Kidney (tissue), 14 donors: ENCODE results near the gene RPS6KB2. TPM values are rescaled to one million over a fixed set of nuclear protein-coding genes. Genes with fewer than 3 reads are reported as not detected.

Source experiments
- DNase-seq, 5 donors: peaks; one replicate each; pipeline ENCODE4 v3.0.0-alpha.2; 2013 to 2020
- FAIRE-seq: peaks from 2 replicates; lab custom pipeline; 2012; peaks lifted over from hg19 to GRCh38; lab: Jason Lieb, UNC
- H3K27ac ChIP-seq, 2 donors: one replicate each; pipeline ENCODE4 v1.7.0; 2013; ENCODE audit warnings: low read depth in 2 of 2, low read length in 2 of 2, inconsistent platforms in 1 of 2
- H3K27me3 ChIP-seq: one replicate; pipeline ENCODE4 v1.7.1; 2013; ENCODE audit warnings: low read length, inconsistent platforms; ENCODE audit not compliant: control insufficient read depth, insufficient read depth
- H3K36me3 ChIP-seq, 3 donors: one replicate each; pipeline versions ENCODE4 v1.7.0 to v1.7.1; 2013; ENCODE audit warnings: low read length in 3 of 3, control low read depth in 1 of 3, inconsistent platforms in 1 of 3; ENCODE audit not compliant: insufficient read depth in 3 of 3, control insufficient read depth in 2 of 3
- H3K4me1 ChIP-seq, 3 donors: one replicate each; pipeline versions ENCODE4 v1.7.0 to v1.7.1; 2013; ENCODE audit warnings: low read length in 3 of 3, inconsistent platforms in 1 of 3, low read depth in 1 of 3; ENCODE audit not compliant: control insufficient read depth in 2 of 3, insufficient read depth in 2 of 3
- H3K4me3 ChIP-seq, 3 donors: one replicate each; pipeline versions ENCODE4 v1.7.0 to v1.8.1; 2013; ENCODE audit warnings: low read length in 3 of 3, control low read depth in 1 of 3, inconsistent platforms in 1 of 3
- H3K9ac ChIP-seq, 3 donors: one replicate each; pipeline versions ENCODE4 v1.7.0 to v1.7.1; 2013; ENCODE audit warnings: low read length in 3 of 3, control low read depth in 1 of 3, inconsistent platforms in 1 of 3
- H3K9me3 ChIP-seq, 3 donors: one replicate each; pipeline versions ENCODE4 v1.7.0 to v1.7.1; 2013; ENCODE audit warnings: low read length in 3 of 3, control low read depth in 1 of 3, inconsistent platforms in 1 of 3; ENCODE audit not compliant: control insufficient read depth in 2 of 3, insufficient read depth in 1 of 3
- CTCF ChIP-seq: IDR thresholded peaks from 3 replicates; pipeline ENCODE4 v1.5.1; 2012; ENCODE audit warnings: mild to moderate bottlenecking, moderate library complexity, borderline replicate concordance; ENCODE audit not compliant: insufficient read depth; ENCODE audit errors: extremely low read depth
- intact Hi-C: fragments of 100-400 bp; cut with DNase I; formaldehyde crosslinking; loops from one replicate; pipeline ENCODE4 v1.11.1; 2022
- polyA plus RNA-seq: library from polyadenylated mRNA; stranded (reverse); fragments of 350-450 nt; fragmentation: Illumina TruSeq; extraction: RNeasy Lipid Tissue Mini Kit (QIAGEN cat#74804); gene quantifications from one replicate; pipeline ENCODE4 v1.2.3, GENCODE V29; 2014; ENCODE audit warnings: low read depth, low replicate concordance; ENCODE audit not compliant: insufficient read depth
- total RNA-seq: library from RNA; stranded (reverse); fragmentation: NEBNext Ultra II Directional; extraction: Animal tissue kit (Norgen Biotek cat#: 25700); gene quantifications from one replicate; pipeline ENCODE4 v1.2.1, GENCODE V29; 2021
- donor health status: control.
- donor health status: control.
- donor health status: control.
- donor health status: control.
- donor health status: control.
- donor health status: DM: yes; HTN: yes; CAD: no.
- donor health status: Normal renal cell carcinoma (clear cell type).

The RPS6KB2 gene
- total and polyA plus RNA-seq, 2 donors from 2014 or later: 41.3 to 45.4 TPM

GRCh38 chr11:67431346-67432249, 3.3 kb downstream of the RPS6KB2 start:
- intact Hi-C loops: no loop called here
- DNase-seq: no peak
- H3K4me3 ChIP-seq: no peak overlapping the region
- no peaks in the 10 kb centered on the region for H3K9me3 ChIP-seq
- no peaks in the 10 kb centered on the region for H3K27me3 ChIP-seq
- H3K27ac ChIP-seq: no peak overlapping the region
- H3K36me3 ChIP-seq: peaks cover 0 to 9% (median 6%) of the 10 kb centered on the region in 3 donors
- H3K4me1 ChIP-seq: peaks cover 0 to 7% (median 4%) of the 10 kb centered on the region in 3 donors
- no peak for TF ChIP-seq CTCF
- H3K9ac ChIP-seq: no peak overlapping the region
- no peak for FAIRE-seq

- DNase-seq: no peak
These were observed 4.5 kb downstream of the RPS6KB2 start for GRCh38 chr11:67432655-67433349.

GRCh38 chr11:67433536-67434394, 5.5 kb downstream of the RPS6KB2 start:
- intact Hi-C loops: no loop called here
- H3K9me3 ChIP-seq: no peaks in the 10 kb centered on the region
- no peak overlapping the region for H3K4me3 ChIP-seq
- TF ChIP-seq CTCF: no peak
- peaks cover 0 to 7% (median 3%) of the 10 kb centered on the region in 3 donors for H3K4me1 ChIP-seq
- H3K9ac ChIP-seq: no peak overlapping the region
- H3K27me3 ChIP-seq: no peaks in the 10 kb centered on the region
- FAIRE-seq: no peak
- no peak for DNase-seq
- H3K36me3 ChIP-seq: peaks cover 0 to 9% (median 9%) of the 10 kb centered on the region in 3 donors
- no peak overlapping the region for H3K27ac ChIP-seq

More at GRCh38 chr11:67432655-67433349, 4.5 kb downstream of the RPS6KB2 start:
- TF ChIP-seq CTCF: no peak
- FAIRE-seq: no peak
- Histone ChIP-seq H3K4me1 (peaks cover 0 to 7% (median 4%) of the 10 kb centered on the region in 3 donors), H3K4me3 (no peak overlapping the region), H3K9ac (no peak overlapping the region), H3K27me3 (no peaks in the 10 kb centered on the region), H3K27ac (no peak overlapping the region), H3K36me3 (peaks cover 0 to 9% (median 8%) of the 10 kb centered on the region in 3 donors), H3K9me3 (no peaks in the 10 kb centered on the region)
- intact Hi-C loops: no loop called here
